Osteocyte (in vitro differentiated cells): ENCODE data around the gene OXCT1. TPM values are rescaled to one million over a fixed set of nuclear protein-coding genes. Genes with fewer than 3 reads are reported as not detected.

Experiments
- DNase-seq: peaks from one replicate; pipeline ENCODE4 v3.0.0; 2021; ENCODE audit warnings: mixed read lengths; ENCODE audit not compliant: unreplicated experiment; ENCODE audit errors: extremely low spot score
- H3K27ac Mint-ChIP-seq: one replicate; pipeline ENCODE4 v1.8.0; 2021; ENCODE audit warnings: mild to moderate bottlenecking, mixed read lengths; ENCODE audit not compliant: unreplicated experiment
- H3K27me3 Mint-ChIP-seq: one replicate; pipeline ENCODE4 v1.8.0; 2021; ENCODE audit warnings: mixed read lengths; ENCODE audit not compliant: unreplicated experiment
- H3K36me3 Mint-ChIP-seq: one replicate; pipeline ENCODE4 v1.8.0; 2021; ENCODE audit warnings: mixed read lengths; ENCODE audit not compliant: unreplicated experiment
- H3K4me1 Mint-ChIP-seq: one replicate; pipeline ENCODE4 v1.8.0; 2021; ENCODE audit warnings: mixed read lengths; ENCODE audit not compliant: unreplicated experiment
- H3K4me3 Mint-ChIP-seq: one replicate; pipeline ENCODE4 v1.8.0; 2021; ENCODE audit warnings: mild to moderate bottlenecking, moderate library complexity, mixed read lengths; ENCODE audit not compliant: unreplicated experiment
- H3K9me3 Mint-ChIP-seq: one replicate; pipeline ENCODE4 v1.8.0; 2021; ENCODE audit warnings: mixed read lengths; ENCODE audit not compliant: unreplicated experiment
- long read RNA-seq: library from polyadenylated mRNA; unstranded; transcript quantifications from one replicate; pipeline ENCODE4 v2.0.0, GENCODE V29; 2021
- total RNA-seq: library from RNA; stranded (reverse); gene quantifications from 2 replicates; pipeline ENCODE4 v1.2.1, GENCODE V29; 2021
- TF ChIP-seq, protein P1 (sequence below): fragments of 200-600 bp; sonication (generic); IDR thresholded peaks from 2 replicates; pipeline ENCODE4 v1.5.0; 2021; ENCODE audit warnings: antibody characterized with exemption, mild to moderate bottlenecking, moderate library complexity

OXCT1 gene
- 41.0 and 41.9 TPM in 2 replicates for total RNA-seq
- long read RNA-seq, transcript OXCT1-201 (17 exons, 3,388 nt) = major isoform, 274 of 427 reads
- long read RNA-seq, transcript OXCT1-205 (6 exons, 1,441 nt) = minor isoform, 67 of 427 reads
- long read RNA-seq, transcript OXCT1-203 (5 exons, 596 nt) = minor isoform, 15 of 427 reads
- long read RNA-seq, partial matches to known transcripts = 26 of 427 reads
- long read RNA-seq, other reads (novel, unspliced or antisense) = 42 of 427 reads

- Mint-ChIP-seq H3K4me3 (peak within 1 kb of the TSS; percentile 91), H3K9me3 (no peaks in the 10 kb centered on the region), H3K27ac (peak within 1 kb of the TSS; percentile 89), H3K36me3 (peaks cover 4% of the 10 kb centered on the region), H3K27me3 (peaks cover 4% of the 10 kb centered on the region), H3K4me1 (peaks cover 43% of the 10 kb centered on the region)
- peak; percentile 90 for DNase-seq
- TF ChIP-seq, protein P1, sequence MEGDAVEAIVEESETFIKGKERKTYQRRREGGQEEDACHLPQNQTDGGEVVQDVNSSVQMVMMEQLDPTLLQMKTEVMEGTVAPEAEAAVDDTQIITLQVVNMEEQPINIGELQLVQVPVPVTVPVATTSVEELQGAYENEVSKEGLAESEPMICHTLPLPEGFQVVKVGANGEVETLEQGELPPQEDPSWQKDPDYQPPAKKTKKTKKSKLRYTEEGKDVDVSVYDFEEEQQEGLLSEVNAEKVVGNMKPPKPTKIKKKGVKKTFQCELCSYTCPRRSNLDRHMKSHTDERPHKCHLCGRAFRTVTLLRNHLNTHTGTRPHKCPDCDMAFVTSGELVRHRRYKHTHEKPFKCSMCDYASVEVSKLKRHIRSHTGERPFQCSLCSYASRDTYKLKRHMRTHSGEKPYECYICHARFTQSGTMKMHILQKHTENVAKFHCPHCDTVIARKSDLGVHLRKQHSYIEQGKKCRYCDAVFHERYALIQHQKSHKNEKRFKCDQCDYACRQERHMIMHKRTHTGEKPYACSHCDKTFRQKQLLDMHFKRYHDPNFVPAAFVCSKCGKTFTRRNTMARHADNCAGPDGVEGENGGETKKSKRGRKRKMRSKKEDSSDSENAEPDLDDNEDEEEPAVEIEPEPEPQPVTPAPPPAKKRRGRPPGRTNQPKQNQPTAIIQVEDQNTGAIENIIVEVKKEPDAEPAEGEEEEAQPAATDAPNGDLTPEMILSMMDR = no peak
Measured at GRCh38 chr5:41869724-41870626, at the start of gene OXCT1. Gene OXCT1 (minus strand): TSS chr5:41870425. CDS start chr5:41870358, 67 bp downstream.

DNA sequence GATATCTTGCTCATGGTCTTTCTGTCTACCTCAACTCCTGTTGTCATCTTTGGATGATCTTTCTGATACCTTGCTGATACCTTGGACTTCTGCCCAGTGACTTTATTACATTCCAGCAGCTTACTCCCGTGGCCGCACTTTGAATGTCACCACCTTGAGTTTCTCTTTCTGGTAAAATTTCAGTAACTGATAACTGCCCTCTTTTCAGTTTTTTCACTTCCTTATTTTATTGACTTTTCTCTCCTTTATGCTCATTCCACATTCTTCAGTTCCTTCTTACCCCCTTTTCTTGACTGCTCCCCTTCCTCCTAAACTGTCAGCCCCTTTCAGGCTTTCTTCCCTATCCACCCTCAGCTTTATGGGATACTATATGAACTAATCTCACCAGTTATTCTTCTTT lies 47.9 kb upstream of the OXCT1 start:
- Mint-ChIP-seq H3K9me3 (no peaks in the 10 kb centered on the region), H3K36me3 (peaks cover 56% of the 10 kb centered on the region), H3K27ac (no peak overlapping the region), H3K27me3 (no peaks in the 10 kb centered on the region), H3K4me1 (no peaks in the 10 kb centered on the region), H3K4me3 (no peak overlapping the region)
- TF ChIP-seq, protein P1 = no peak
- no peak for DNase-seq

DNA sequence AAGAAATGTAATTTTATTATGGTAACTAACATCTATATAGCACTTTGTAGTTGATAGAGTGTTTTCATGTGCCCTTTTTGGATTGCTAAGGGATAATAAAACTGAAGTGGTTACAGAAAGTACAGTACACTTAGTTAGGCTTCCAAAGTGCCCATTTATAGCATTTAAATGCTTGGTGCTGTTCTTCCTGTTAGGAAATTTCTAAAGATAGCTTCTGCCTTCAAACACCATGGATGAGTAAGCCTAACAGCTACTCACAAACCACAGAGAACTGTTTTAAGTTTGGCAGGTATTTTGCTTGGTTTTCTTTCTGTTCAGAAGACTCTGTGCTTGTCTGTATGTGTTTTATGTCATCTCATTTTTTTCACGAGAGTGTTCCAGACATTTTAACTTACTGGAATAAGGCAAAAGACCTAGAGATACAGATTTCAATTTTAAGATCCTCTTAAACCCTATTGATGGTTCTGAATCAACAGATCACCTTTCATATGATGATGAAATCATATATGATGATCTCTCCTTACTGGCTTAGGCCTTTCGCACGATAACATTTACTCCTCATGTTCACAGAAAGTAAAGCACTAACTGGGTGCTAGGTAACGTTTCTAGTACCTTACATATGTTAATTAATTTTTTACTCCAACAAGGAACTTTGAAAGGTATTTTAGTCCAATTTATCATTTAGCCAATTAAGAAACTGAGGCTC lies 38.3 kb upstream of the OXCT1 start:
- peaks cover 23% of the 10 kb centered on the region for H3K4me1 Mint-ChIP-seq
- H3K9me3 Mint-ChIP-seq = no peaks in the 10 kb centered on the region
- no peaks in the 10 kb centered on the region for H3K27me3 Mint-ChIP-seq
- TF ChIP-seq, protein P1 = no peak
- peaks cover 40% of the 10 kb centered on the region for H3K36me3 Mint-ChIP-seq
- H3K27ac Mint-ChIP-seq = no peak overlapping the region
- H3K4me3 Mint-ChIP-seq = no peak overlapping the region
- DNase-seq = no peak

- Mint-ChIP-seq H3K4me3 (no peak overlapping the region), H3K9me3 (no peaks in the 10 kb centered on the region), H3K27me3 (peaks cover 2% of the 10 kb centered on the region), H3K36me3 (peaks cover 23% of the 10 kb centered on the region), H3K4me1 (peaks cover 27% of the 10 kb centered on the region), H3K27ac (no peak overlapping the region)
- TF ChIP-seq, protein P1 = no peak
- no peak for DNase-seq
Measured at GRCh38 chr5:41906151-41906550, 35.9 kb upstream of the OXCT1 start.
